Measurements from ENCODE around the gene GRIK4. TPM values are rescaled to one million over a fixed set of nuclear protein-coding genes. Genes with fewer than 3 reads are reported as not detected.

GRIK4 gene
- total RNA-seq, 1 experiment from 2014 or later = not detected

DNA sequence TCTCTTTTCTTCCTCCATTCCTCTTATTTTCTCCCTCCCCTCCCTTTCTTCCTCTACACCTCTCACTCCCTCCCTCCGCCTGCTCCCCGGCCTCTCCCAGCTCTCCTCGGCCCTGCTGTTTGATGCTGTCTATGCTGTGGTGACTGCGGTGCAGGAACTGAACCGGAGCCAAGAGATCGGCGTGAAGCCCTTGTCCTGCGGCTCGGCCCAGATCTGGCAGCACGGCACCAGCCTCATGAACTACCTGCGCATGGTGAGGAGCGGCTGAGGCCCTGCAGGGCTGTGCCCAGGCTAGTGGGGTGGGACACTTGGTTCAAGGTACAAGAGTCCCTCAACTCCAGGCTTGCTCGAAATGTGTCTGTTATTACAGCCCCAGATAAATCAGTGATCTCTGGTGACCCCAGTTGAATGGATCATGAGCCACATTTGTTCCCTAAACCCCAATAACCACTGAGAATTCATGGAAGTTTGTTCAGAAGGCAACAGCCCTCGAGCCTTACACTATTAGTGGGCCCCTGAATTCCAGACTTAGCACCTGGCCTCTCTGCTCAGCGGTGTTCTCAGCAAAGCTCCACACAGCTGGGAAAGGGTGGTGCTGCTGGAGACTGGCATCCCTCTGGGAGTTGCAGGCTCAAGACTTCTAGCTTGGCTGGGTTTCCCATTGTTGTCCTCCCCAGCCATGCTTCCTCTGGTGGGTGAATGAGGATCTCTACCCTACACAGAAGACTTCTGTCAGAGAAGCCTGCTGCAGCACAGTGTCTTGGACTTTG lies 362.6 kb downstream of the GRIK4 start:
- Histone ChIP-seq H3K4me3 (ENCODE audit: low read length) (no peak overlapping the region), H3F3A (ENCODE audit: low read length, unreplicated experiment) (no peaks in the 10 kb centered on the region), H4K20me1 (ENCODE audit: low read length) (no peaks in the 10 kb centered on the region), H2AFZ (ENCODE audit: low read length) (no peak overlapping the region), H3K36me3 (ENCODE audit: low read depth, low read length) (no peaks in the 10 kb centered on the region), H3K27ac (ENCODE audit: low read length) (no peak overlapping the region), H3K9ac (ENCODE audit: low read length) (no peak overlapping the region), H3K4me2 (ENCODE audit: low read length) (no peak overlapping the region), H3K79me2 (ENCODE audit: low read length) (no peaks in the 10 kb centered on the region), H3K9me3 (ENCODE audit: low read length) (no peaks in the 10 kb centered on the region), H3K9me2 (replicated peaks; ENCODE audit: low read length) (no peaks in the 10 kb centered on the region), H3K27me3 (ENCODE audit: low read length) (peaks cover 75% of the 10 kb centered on the region), H3K4me1 (ENCODE audit: insufficient read depth, low read length) (no peaks in the 10 kb centered on the region)
- no TSS peak for BruUV-seq (replicated peaks)
- CTCF ChIA-PET = no interaction called here
- POLR2A ChIA-PET (ENCODE audit: unreplicated experiment) = no interaction called here
- intact Hi-C loops (cut with micrococcal nuclease) = no loop called here
- TF ChIP-seq CTCF (conservative IDR thresholded peaks at IDR 0.05; ENCODE audit: low read depth, low read length) (no peak), EZH2 (IDR thresholded peaks at IDR 0.05; ENCODE audit: low read length, unreplicated experiment) (no peak), EZH2phosphoT487 (IDR thresholded peaks at IDR 0.05; ENCODE audit: borderline replicate concordance, low read length) (no peak)
- no peak for DNase-seq
- ATAC-seq = no peak

GRCh38 chr11:120875986-120876385 lies 364.4 kb downstream of the GRIK4 start:
- intact Hi-C loops (cut with micrococcal nuclease) = no loop called here
- DNase-seq = no peak
- H3K36me3 ChIP-seq (ENCODE audit: low read depth, low read length) = no peaks in the 10 kb centered on the region
- H3K27ac ChIP-seq (ENCODE audit: low read length) = no peak overlapping the region
- peaks cover 84% of the 10 kb centered on the region for H3K27me3 ChIP-seq (ENCODE audit: low read length)
- no peaks in the 10 kb centered on the region for H3K4me1 ChIP-seq (ENCODE audit: insufficient read depth, low read length)
- POLR2A ChIA-PET (ENCODE audit: unreplicated experiment) = no interaction called here
- no peaks in the 10 kb centered on the region for H4K20me1 ChIP-seq (ENCODE audit: low read length)
- no peaks in the 10 kb centered on the region for H3K9me3 ChIP-seq (ENCODE audit: low read length)
- H3K9me2 ChIP-seq (replicated peaks; ENCODE audit: low read length) = no peaks in the 10 kb centered on the region
- H2AFZ ChIP-seq (ENCODE audit: low read length) = no peak overlapping the region
- no peaks in the 10 kb centered on the region for H3F3A ChIP-seq (ENCODE audit: low read length, unreplicated experiment)
- H3K4me2 ChIP-seq (ENCODE audit: low read length) = no peak overlapping the region
- no peaks in the 10 kb centered on the region for H3K79me2 ChIP-seq (ENCODE audit: low read length)
- TF ChIP-seq CTCF (conservative IDR thresholded peaks at IDR 0.05; ENCODE audit: low read depth, low read length) = no peak
- no peak for TF ChIP-seq EZH2 (IDR thresholded peaks at IDR 0.05; ENCODE audit: low read length, unreplicated experiment)
- TF ChIP-seq EZH2phosphoT487 (IDR thresholded peaks at IDR 0.05; ENCODE audit: borderline replicate concordance, low read length) = no peak
- H3K9ac ChIP-seq (ENCODE audit: low read length) = no peak overlapping the region
- no peak for ATAC-seq
- CTCF ChIA-PET = no interaction called here
- no TSS peak for BruUV-seq (replicated peaks)
- no peak overlapping the region for H3K4me3 ChIP-seq (ENCODE audit: low read length)

DNA sequence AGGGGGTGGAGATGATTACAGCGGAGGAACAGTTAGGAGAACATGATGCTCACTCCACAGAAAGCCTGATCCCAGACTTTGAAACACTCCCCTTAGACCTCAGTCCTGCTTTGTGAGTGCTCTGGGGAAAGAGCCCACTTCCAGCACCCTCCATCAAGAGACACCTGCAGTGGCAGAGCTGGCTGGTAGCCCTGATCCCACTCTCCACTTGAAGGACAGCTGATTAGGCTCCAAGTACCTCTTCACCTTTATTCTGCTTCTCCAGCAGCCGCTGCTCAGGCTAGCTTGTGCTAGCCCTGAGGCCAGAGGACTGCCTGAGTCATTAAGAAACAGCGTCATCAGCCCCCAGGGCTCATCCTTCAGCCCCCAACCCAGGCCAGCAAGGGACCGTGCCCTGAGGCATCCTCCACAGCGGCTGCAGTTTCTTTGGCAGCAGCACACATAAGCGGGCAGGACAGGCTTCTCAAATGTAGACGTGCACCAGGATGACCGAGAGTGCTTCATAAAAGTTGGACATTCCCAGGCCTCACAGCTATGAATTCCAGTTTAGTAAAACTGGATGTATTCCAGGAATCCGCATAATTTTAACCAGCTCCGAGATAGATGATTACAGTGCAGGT lies 366.3 kb downstream of the GRIK4 start:
- H3K4me2 ChIP-seq (ENCODE audit: low read length) = no peak overlapping the region
- no peaks in the 10 kb centered on the region for H3K9me2 ChIP-seq (replicated peaks; ENCODE audit: low read length)
- H3F3A ChIP-seq (ENCODE audit: low read length, unreplicated experiment) = no peaks in the 10 kb centered on the region
- H3K9me3 ChIP-seq (ENCODE audit: low read length) = no peaks in the 10 kb centered on the region
- H3K36me3 ChIP-seq (ENCODE audit: low read depth, low read length) = no peaks in the 10 kb centered on the region
- H3K27ac ChIP-seq (ENCODE audit: low read length) = no peak overlapping the region
- H3K27me3 ChIP-seq (ENCODE audit: low read length) = peaks cover 85% of the 10 kb centered on the region
- no peak overlapping the region for H3K9ac ChIP-seq (ENCODE audit: low read length)
- POLR2A ChIA-PET (ENCODE audit: unreplicated experiment) = no interaction called here
- no peaks in the 10 kb centered on the region for H4K20me1 ChIP-seq (ENCODE audit: low read length)
- no peaks in the 10 kb centered on the region for H3K4me1 ChIP-seq (ENCODE audit: insufficient read depth, low read length)
- no peak overlapping the region for H3K4me3 ChIP-seq (ENCODE audit: low read length)
- TF ChIP-seq CTCF (conservative IDR thresholded peaks at IDR 0.05; ENCODE audit: low read depth, low read length) (no peak), EZH2phosphoT487 (IDR thresholded peaks at IDR 0.05; ENCODE audit: borderline replicate concordance, low read length) (no peak), EZH2 (IDR thresholded peaks at IDR 0.05; ENCODE audit: low read length, unreplicated experiment) (no peak)
- DNase-seq = no peak
- CTCF ChIA-PET = no interaction called here
- no peak overlapping the region for H2AFZ ChIP-seq (ENCODE audit: low read length)
- intact Hi-C loops (cut with micrococcal nuclease) = no loop called here
- no peaks in the 10 kb centered on the region for H3K79me2 ChIP-seq (ENCODE audit: low read length)
- no TSS peak for BruUV-seq (replicated peaks)
- ATAC-seq = no peak

Measured in PC-3 (cell line).